Ishikawa (cell line): ENCODE results near the gene TTC13.

Experiments used
- CEBPB ChIP-seq: IDR thresholded peaks from 2 replicates; pipeline ENCODE4 v1.6.1; 2012
- CREB1 ChIP-seq: IDR thresholded peaks from 2 replicates; pipeline ENCODE4 v1.6.1; 2012; ENCODE audit warnings: low read depth
- EGR1 ChIP-seq: IDR thresholded peaks from 2 replicates; pipeline ENCODE4 v1.6.1; 2012
- EP300 ChIP-seq: IDR thresholded peaks from 2 replicates; pipeline ENCODE4 v1.6.1; 2012; ENCODE audit warnings: borderline replicate concordance
- FOXM1 ChIP-seq: IDR thresholded peaks from 2 replicates; pipeline ENCODE4 v1.6.1; 2012; ENCODE audit warnings: low read depth, borderline replicate concordance
- NFIC ChIP-seq: IDR thresholded peaks from 2 replicates; pipeline ENCODE4 v1.6.1; 2012
- RAD21 ChIP-seq: IDR thresholded peaks from 2 replicates; pipeline ENCODE4 v1.6.1; 2012; ENCODE audit warnings: low read depth
- TAF1 ChIP-seq: IDR thresholded peaks from 2 replicates; pipeline ENCODE4 v1.6.1; 2012; ENCODE audit warnings: low read depth, mild to moderate bottlenecking
- TCF12 ChIP-seq: IDR thresholded peaks from 2 replicates; pipeline ENCODE4 v1.6.1; 2012; ENCODE audit warnings: low read depth
- TEAD4 ChIP-seq: IDR thresholded peaks from 2 replicates; pipeline ENCODE4 v1.6.1; 2012
- YY1 ChIP-seq: IDR thresholded peaks from 2 replicates; pipeline ENCODE4 v1.6.1; 2012; ENCODE audit warnings: low read depth
- ZBTB7A ChIP-seq: IDR thresholded peaks from 2 replicates; pipeline ENCODE4 v1.6.1; 2012; ENCODE audit warnings: low read depth
- TF ChIP-seq, protein P1 (sequence below): IDR thresholded peaks from 2 replicates; pipeline ENCODE4 v1.6.1; 2012
- TF ChIP-seq, protein P2 (sequence below): IDR thresholded peaks from 2 replicates; pipeline ENCODE4 v1.6.1; 2012
- TF ChIP-seq, protein P3 (sequence below): IDR thresholded peaks from 2 replicates; pipeline ENCODE4 v1.6.1; 2012; ENCODE audit warnings: low read depth, mild to moderate bottlenecking

The TTC13 gene

DNA sequence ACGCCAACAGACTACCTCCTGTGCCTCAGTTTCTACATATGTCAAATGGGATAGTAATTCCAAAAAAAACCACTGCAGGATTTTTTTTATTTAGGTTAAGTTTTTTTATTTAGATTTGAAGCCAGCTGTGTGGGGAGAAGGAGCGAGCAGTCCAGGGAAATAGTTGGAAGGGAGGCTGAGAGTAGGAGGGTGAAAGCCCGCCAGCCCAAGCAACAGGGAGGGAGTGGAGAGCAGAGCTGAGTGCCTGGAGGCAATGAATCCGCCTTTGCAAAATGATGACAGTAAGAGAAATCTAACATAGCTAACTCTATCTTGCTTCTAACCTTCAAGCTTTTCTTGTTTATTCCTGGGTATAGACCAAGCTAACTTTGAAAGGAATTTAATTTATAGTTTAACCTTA is 94.7 kb downstream of the TTC13 start:
- TF ChIP-seq, protein P1, sequence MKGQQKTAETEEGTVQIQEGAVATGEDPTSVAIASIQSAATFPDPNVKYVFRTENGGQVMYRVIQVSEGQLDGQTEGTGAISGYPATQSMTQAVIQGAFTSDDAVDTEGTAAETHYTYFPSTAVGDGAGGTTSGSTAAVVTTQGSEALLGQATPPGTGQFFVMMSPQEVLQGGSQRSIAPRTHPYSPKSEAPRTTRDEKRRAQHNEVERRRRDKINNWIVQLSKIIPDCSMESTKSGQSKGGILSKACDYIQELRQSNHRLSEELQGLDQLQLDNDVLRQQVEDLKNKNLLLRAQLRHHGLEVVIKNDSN: no peak
- no peak for TF ChIP-seq ZBTB7A
- TF ChIP-seq TAF1: no peak
- TF ChIP-seq CREB1: no peak
- TF ChIP-seq, protein P2, sequence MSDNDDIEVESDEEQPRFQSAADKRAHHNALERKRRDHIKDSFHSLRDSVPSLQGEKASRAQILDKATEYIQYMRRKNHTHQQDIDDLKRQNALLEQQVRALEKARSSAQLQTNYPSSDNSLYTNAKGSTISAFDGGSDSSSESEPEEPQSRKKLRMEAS: no peak
- no peak for TF ChIP-seq NFIC
- no peak for TF ChIP-seq EGR1
- TF ChIP-seq TCF12: no peak
- TF ChIP-seq, protein P3, sequence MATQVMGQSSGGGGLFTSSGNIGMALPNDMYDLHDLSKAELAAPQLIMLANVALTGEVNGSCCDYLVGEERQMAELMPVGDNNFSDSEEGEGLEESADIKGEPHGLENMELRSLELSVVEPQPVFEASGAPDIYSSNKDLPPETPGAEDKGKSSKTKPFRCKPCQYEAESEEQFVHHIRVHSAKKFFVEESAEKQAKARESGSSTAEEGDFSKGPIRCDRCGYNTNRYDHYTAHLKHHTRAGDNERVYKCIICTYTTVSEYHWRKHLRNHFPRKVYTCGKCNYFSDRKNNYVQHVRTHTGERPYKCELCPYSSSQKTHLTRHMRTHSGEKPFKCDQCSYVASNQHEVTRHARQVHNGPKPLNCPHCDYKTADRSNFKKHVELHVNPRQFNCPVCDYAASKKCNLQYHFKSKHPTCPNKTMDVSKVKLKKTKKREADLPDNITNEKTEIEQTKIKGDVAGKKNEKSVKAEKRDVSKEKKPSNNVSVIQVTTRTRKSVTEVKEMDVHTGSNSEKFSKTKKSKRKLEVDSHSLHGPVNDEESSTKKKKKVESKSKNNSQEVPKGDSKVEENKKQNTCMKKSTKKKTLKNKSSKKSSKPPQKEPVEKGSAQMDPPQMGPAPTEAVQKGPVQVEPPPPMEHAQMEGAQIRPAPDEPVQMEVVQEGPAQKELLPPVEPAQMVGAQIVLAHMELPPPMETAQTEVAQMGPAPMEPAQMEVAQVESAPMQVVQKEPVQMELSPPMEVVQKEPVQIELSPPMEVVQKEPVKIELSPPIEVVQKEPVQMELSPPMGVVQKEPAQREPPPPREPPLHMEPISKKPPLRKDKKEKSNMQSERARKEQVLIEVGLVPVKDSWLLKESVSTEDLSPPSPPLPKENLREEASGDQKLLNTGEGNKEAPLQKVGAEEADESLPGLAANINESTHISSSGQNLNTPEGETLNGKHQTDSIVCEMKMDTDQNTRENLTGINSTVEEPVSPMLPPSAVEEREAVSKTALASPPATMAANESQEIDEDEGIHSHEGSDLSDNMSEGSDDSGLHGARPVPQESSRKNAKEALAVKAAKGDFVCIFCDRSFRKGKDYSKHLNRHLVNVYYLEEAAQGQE: no peak
- TF ChIP-seq CEBPB: no peak
- TF ChIP-seq TEAD4: no peak
- no peak for TF ChIP-seq YY1
- no peak for TF ChIP-seq EP300
- TF ChIP-seq FOXM1: no peak
- no peak for TF ChIP-seq RAD21

DNA sequence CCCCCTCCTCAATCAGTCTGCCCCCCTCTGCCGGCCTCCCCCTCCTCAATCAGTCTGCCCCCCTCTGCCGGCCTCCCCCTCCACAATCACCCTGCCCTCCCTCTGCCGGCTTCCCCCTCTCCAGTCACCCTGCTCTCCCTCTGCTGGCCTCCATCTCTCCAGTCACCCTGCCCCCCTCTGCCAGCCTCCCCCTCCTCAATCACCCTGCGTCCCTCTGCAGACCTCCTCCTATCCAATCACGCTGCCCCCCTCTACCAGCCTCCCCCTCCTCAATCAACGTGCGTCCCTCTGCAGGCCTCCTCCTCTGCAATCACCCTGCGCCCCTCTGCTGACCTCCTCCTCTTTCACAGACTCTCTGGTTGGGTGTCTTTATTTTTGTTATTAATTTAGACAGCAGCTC is 98.9 kb downstream of the TTC13 start:
- no peak for TF ChIP-seq EGR1
- no peak for TF ChIP-seq YY1
- no peak for TF ChIP-seq CREB1
- TF ChIP-seq, protein P1: no peak
- no peak for TF ChIP-seq NFIC
- no peak for TF ChIP-seq ZBTB7A
- TF ChIP-seq, protein P3: no peak
- no peak for TF ChIP-seq TEAD4
- TF ChIP-seq, protein P2: no peak
- TF ChIP-seq EP300: no peak

DNA sequence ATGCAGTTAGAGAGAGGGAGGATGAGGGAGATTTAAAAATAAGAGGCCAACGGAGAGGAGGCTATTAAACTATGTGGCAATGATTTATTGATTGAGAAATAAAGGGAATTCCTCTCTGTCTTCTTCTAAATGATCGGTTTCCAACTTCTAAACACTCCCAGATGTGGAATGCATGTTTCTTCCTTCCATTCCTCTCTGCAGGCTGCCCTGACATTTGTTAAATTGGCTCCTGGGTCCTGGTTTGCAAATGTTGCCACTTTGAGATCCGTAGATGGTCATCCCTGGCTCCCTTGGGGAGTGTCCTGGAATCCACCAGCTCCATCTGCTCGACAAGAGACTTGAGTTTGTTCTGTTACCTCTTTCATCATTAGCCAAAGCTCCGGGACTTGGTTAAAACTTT is 100.1 kb downstream of the TTC13 start:
- TF ChIP-seq TCF12 (no peak), FOXM1 (no peak), TEAD4 (no peak), NFIC (no peak), ZBTB7A (no peak)
- TF ChIP-seq, protein P1: no peak

DNA sequence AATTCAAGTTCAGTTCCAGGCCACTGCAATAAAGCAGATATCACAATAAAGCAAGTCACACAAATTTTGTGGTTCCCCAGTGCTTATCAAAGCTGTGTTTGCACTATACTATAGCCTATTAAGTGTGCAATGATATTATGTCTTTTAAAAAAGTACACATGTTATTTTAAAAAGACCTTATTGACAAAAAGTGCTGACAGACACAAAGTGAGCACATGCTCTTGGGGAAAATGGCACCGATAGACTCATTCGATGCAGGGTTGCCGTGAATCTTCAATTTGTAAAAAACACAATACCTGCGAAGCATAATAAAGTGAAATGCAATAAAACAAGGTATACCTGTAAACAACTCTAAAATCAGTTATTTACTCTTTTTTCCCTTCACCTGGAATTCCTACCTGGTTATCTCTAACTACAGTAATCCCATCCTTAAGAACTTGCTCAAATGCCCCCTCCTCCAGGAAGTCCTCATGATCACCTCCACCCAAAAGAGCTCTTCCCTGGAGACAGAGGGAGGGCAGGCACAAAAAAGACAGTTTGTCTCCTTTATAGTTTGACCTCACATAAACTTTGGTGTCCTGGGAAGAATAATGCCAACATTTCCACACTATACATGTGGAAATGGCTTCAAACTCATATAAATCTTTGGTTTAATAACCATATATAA is 100.6 kb downstream of the TTC13 start:
- TF ChIP-seq, protein P2: no peak
- TF ChIP-seq ZBTB7A (no peak), EGR1 (no peak), NFIC (no peak), TAF1 (no peak), FOXM1 (no peak), TCF12 (no peak)

DNA sequence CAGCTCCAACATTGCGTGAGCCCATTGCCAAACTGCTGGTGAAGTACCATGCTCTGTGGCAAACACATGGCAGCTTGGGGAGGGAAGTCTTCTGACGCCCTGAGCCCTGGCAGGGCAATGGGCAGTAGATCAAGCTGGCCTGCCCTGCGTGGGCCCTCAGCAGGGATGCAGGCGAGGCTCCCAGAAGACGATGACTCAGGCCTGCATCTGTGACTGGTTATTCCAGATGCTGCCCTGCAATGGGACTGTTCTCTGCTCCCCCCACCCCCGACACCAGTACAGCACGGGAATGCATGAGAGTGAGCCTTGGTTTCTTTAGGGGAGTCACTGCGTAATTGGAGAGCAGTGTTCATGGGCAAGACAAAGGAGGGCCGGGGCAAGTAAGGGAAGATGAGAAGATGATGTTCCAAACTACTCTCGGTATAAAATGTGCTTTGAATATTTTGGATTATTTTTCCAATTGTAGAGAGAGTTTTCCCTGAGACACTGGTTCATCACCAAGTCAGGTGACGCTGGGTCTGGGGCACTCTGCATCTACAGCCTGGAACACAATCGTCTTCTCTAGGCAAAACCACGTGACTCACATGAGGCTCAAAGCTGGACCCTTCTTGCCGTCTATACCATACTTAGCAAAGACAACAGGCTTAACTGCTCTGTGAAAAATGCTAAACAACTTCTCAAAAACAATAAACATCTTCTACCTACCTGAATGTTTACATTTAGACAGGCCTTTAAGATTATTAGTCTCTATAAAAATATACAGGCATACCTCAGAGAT is 101.3 kb downstream of the TTC13 start:
- TF ChIP-seq CEBPB (no peak), RAD21 (no peak), NFIC (no peak), TAF1 (no peak), EGR1 (no peak), TEAD4 (no peak)
- TF ChIP-seq, protein P1: no peak
- TF ChIP-seq, protein P2: no peak
- TF ChIP-seq, protein P3: no peak
